K562 (cell line): ENCODE data around the gene XRN1. TPM values are rescaled to one million over a fixed set of nuclear protein-coding genes. Genes with fewer than 3 reads are reported as not detected.

Experiments used
- ATAC-seq: fragments of 200-7000 bp; cut with Tn5 transposase; 3 replicates; pipeline ENCODE4 v1.9.1; 2020; ENCODE audit warnings: moderate library complexity
- BruUV-seq: library from RNA; stranded (reverse); fragments of 400-500 nt; replicated peaks from 2 replicates; lab custom pipeline; 2021; lab: Mats Ljungman, UMichigan
- CTCF ChIA-PET: fragments of 300-600 bp; formaldehyde crosslinking; extraction: SDS; loops from one replicate; lab custom pipeline; 2021; ENCODE audit warnings: low intra/inter-chr PET ratio; lab: Yijun Ruan, JAX
- POLR2A ChIA-PET: fragments of 300-600, 350-650 bp; sonication (Branson Sonifier 250); formaldehyde crosslinking; extraction: SDS; loops from one replicate; lab custom pipeline; 2021; ENCODE audit warnings: antibody characterized with exemption, inconsistent platforms; lab: Yijun Ruan, JAX
- DNase-seq, 4 experiments: peaks; one replicate each; pipeline versions ENCODE4 v3.0.0 to v3.0.0-alpha.2; 2011 to 2018; ENCODE audit warnings: low spot score in 3 of 4, mixed read lengths in 3 of 4; ENCODE audit errors: extremely low read depth in 1 of 4
- FAIRE-seq: peaks from 2 replicates; lab custom pipeline; 2011; peaks lifted over from hg19 to GRCh38; lab: Jason Lieb, UNC
- H2AFZ ChIP-seq: 2 replicates; pipeline ENCODE4 v1.6.0; 2011; ENCODE audit warnings: low read depth, low read length, control low read depth, inconsistent platforms
- H3K27ac ChIP-seq: fragments of 200-600 bp; 3 replicates; pipeline ENCODE4 v1.8.0; 2011; ENCODE audit warnings: low read depth, mild to moderate bottlenecking, control low read depth, inconsistent platforms, low read length, moderate library complexity, mixed read lengths; ENCODE audit errors: extremely low read depth
- H3K27me3 ChIP-seq, 2 experiments: fragments of 300-600 bp in 1 of 2; 2 replicates in 1 of 2; 3 replicates in 1 of 2; pipeline versions ENCODE4 v1.6.0 to v1.8.0; 2011; ENCODE audit warnings: inconsistent platforms in 2 of 2, low read length in 2 of 2, mild to moderate bottlenecking in 1 of 2, mixed read lengths in 1 of 2, moderate library complexity in 1 of 2; ENCODE audit not compliant: control insufficient read depth in 2 of 2, insufficient read depth in 2 of 2
- H3K36me3 ChIP-seq: fragments of 300-600 bp; 3 replicates; pipeline ENCODE4 v1.8.0; 2011; ENCODE audit warnings: mild to moderate bottlenecking, low read length, inconsistent platforms; ENCODE audit not compliant: control insufficient read depth, insufficient read depth
- H3K4me1 ChIP-seq, 2 experiments: fragments of 200-600 bp in 1 of 2; replicated peaks in 1 of 2; 2 replicates in 1 of 2; 3 replicates in 1 of 2; pipeline versions ENCODE4 v1.5.1 to v1.8.0; 2011; ENCODE audit warnings: inconsistent platforms in 2 of 2, low read length in 2 of 2, mild to moderate bottlenecking in 1 of 2, mixed read lengths in 1 of 2, moderate library complexity in 1 of 2; ENCODE audit not compliant: control insufficient read depth in 2 of 2, insufficient read depth in 2 of 2
- H3K4me2 ChIP-seq: 2 replicates; pipeline ENCODE4 v1.6.1; 2011; ENCODE audit warnings: low read length, control low read depth, inconsistent platforms, mixed read lengths; ENCODE audit not compliant: insufficient read depth
- H3K4me3 ChIP-seq: fragments of 200-600 bp; sonication (generic), shearing (Covaris generic); 2 replicates; pipeline ENCODE4 v1.5.1; 2016; ENCODE audit warnings: control low read depth, inconsistent platforms
- H3K79me2 ChIP-seq: fragments of 200-600 bp; 3 replicates; pipeline ENCODE4 v1.8.0; 2011; ENCODE audit warnings: low read length, inconsistent platforms; ENCODE audit not compliant: control insufficient read depth, insufficient read depth
- H3K9ac ChIP-seq, 2 experiments: 2 replicates each; pipeline versions ENCODE4 v1.6.0 to v1.6.1; 2011; ENCODE audit warnings: low read depth in 2 of 2, low read length in 2 of 2, control low read depth in 1 of 2, inconsistent platforms in 1 of 2, mild to moderate bottlenecking in 1 of 2, mixed read lengths in 1 of 2; ENCODE audit not compliant: insufficient read depth in 1 of 2
- H3K9me1 ChIP-seq: one replicate; pipeline ENCODE4 v1.6.0; 2011; ENCODE audit warnings: inconsistent platforms, mild to moderate bottlenecking, low read length, moderate library complexity; ENCODE audit not compliant: control insufficient read depth, insufficient read depth
- H3K9me3 ChIP-seq: replicated peaks from 2 replicates; pipeline ENCODE4 v1.5.1; 2011; ENCODE audit warnings: low read depth, low read length, inconsistent platforms; ENCODE audit not compliant: control insufficient read depth, insufficient read depth
- H4K20me1 ChIP-seq: replicated peaks from 2 replicates; pipeline ENCODE4 v1.6.1; 2011; ENCODE audit warnings: low read length, inconsistent platforms, mixed read lengths; ENCODE audit not compliant: control insufficient read depth, insufficient read depth
- ARID2 ChIP-seq: fragments of 450-650 bp; IDR thresholded peaks from 2 replicates; pipeline ENCODE4 v1.6.1; 2017; ENCODE audit warnings: antibody characterized with exemption, mild to moderate bottlenecking
- CBFA2T2 ChIP-seq: fragments of 450-650 bp; conservative IDR thresholded peaks from 2 replicates; pipeline ENCODE4 v1.6.1; 2017; ENCODE audit warnings: mild to moderate bottlenecking
- CBX1 ChIP-seq: sonication (generic); IDR thresholded peaks from 2 replicates; pipeline ENCODE4 v1.6.1; 2016; ENCODE audit warnings: antibody characterized with exemption, low read depth, mild to moderate bottlenecking
- CCNT2 ChIP-seq: IDR thresholded peaks from 2 replicates; pipeline ENCODE4 v1.6.1; 2011; ENCODE audit warnings: borderline replicate concordance, low read depth, mild to moderate bottlenecking, moderate library complexity, mixed read lengths, low read length; ENCODE audit not compliant: insufficient read length; ENCODE audit errors: extremely low read depth
- CHAMP1 ChIP-seq: fragments of 450-650 bp; IDR thresholded peaks from 2 replicates; pipeline ENCODE4 v1.6.1; 2016; ENCODE audit warnings: mild to moderate bottlenecking
- DIDO1 ChIP-seq: fragments of 450-650 bp; IDR thresholded peaks from 2 replicates; pipeline ENCODE4 v1.6.1; 2016; ENCODE audit warnings: low read depth, missing biosample characterization, missing genetic modification characterization
- ERF ChIP-seq: fragments of 450-650 bp; formaldehyde crosslinking; IDR thresholded peaks from 2 replicates; pipeline ENCODE4 v1.4.0; 2020; ENCODE audit warnings: mild to moderate bottlenecking, mixed read lengths
- EZH2 ChIP-seq: IDR thresholded peaks from 2 replicates; pipeline ENCODE4 v1.6.1; 2012; ENCODE audit warnings: low read depth, mild to moderate bottlenecking, inconsistent platforms, low read length, borderline replicate concordance
- HMBOX1 ChIP-seq: sonication (generic); IDR thresholded peaks from 2 replicates; pipeline ENCODE4 v1.6.1; 2016
- KAT7 ChIP-seq: sonication (generic); formaldehyde crosslinking; IDR thresholded peaks from 2 replicates; pipeline ENCODE4 v1.8.0; 2022; ENCODE audit warnings: missing genetic modification reagents, mild to moderate bottlenecking, borderline replicate concordance
- NFYB ChIP-seq: IDR thresholded peaks from 2 replicates; pipeline ENCODE4 v1.6.1; 2011; ENCODE audit warnings: mild to moderate bottlenecking, moderate library complexity; ENCODE audit not compliant: insufficient read length; ENCODE audit errors: extremely low read depth
- POLR3G ChIP-seq: IDR thresholded peaks from 2 replicates; pipeline ENCODE4 v1.6.1; 2011; ENCODE audit not compliant: insufficient read length, insufficient replicate concordance; ENCODE audit errors: extremely low read depth
- SNIP1 ChIP-seq: fragments of 450-650 bp; IDR thresholded peaks from 2 replicates; pipeline ENCODE4 v1.7.1; 2017; ENCODE audit warnings: low read depth, mild to moderate bottlenecking
- ZNF143 ChIP-seq: sonication (generic); formaldehyde crosslinking; IDR thresholded peaks from 2 replicates; pipeline ENCODE4 v1.9.0; 2022; ENCODE audit warnings: mild to moderate bottlenecking, missing genetic modification reagents
- ZNF668 ChIP-seq: fragments of 250-450 bp; sonication (Bioruptor Pico); IDR thresholded peaks from 2 replicates; pipeline ENCODE4 v1.8.0; 2022; ENCODE audit warnings: mild to moderate bottlenecking, inconsistent platforms
- ZSCAN32 ChIP-seq: fragments of 450-650 bp; formaldehyde crosslinking; IDR thresholded peaks from 2 replicates; pipeline ENCODE4 v1.4.0; 2020; ENCODE audit warnings: mild to moderate bottlenecking, moderate library complexity
- WGBS: fragments of 100-300 bp; shearing (Covaris generic); methylation state at CpG from one replicate; pipeline ENCODE4 v1.1.6; 2016; ENCODE audit warnings: low coverage, mixed read lengths; ENCODE audit not compliant: insufficient coverage; ENCODE audit errors: missing lambda C conversion rate; 5-methylcytosine and 5-hydroxymethylcytosine counted together
- in situ Hi-C: fragments of 300-500 bp; cut with MboI; formaldehyde crosslinking; loops from 4 replicates; pipeline ENCODE4 v1.15.0; 2018; ENCODE audit warnings: inconsistent platforms, mixed read lengths
- intact Hi-C: fragments of 100-400 bp; cut with micrococcal nuclease; formaldehyde crosslinking; loops from 2 replicates; pipeline ENCODE4 v1.14.2; 2022
- polyA plus RNA-seq, 8 experiments: library from polyadenylated mRNA; depleted of rRNA in 4 of 8; stranded (reverse) in 5 of 8; unstranded in 3 of 8; fragments of >200 nt; fragmentation: Nextera tagmentation in 2 of 8; fragmentation: Illumina TruSeq in 1 of 8; extraction: Ambion mirVana in 2 of 8; extraction: Trizol in 1 of 8; gene quantifications; 2 replicates each; pipeline versions ENCODE4 v1.2.1 to v1.2.3, GENCODE V29; 2011 to 2014; ENCODE audit warnings: inconsistent platforms in 1 of 8, missing spikeins in 1 of 8
- total RNA-seq, 7 experiments: library from RNA; depleted of rRNA in 6 of 7; stranded (reverse); fragments of >200 nt in 6 of 7; fragmentation: Illumina TruSeq in 2 of 7; extraction: Trizol in 2 of 7; gene quantifications; 2 replicates each; pipeline versions ENCODE4 v1.2.1 to v1.2.3, GENCODE V29; 2011 to 2021; ENCODE audit warnings: low replicate concordance in 1 of 7
- TF ChIP-seq, protein P1 (sequence below): fragments of 250-450 bp; sonication (Bioruptor Pico); IDR thresholded peaks from 2 replicates; pipeline ENCODE4 v1.8.0; 2022; ENCODE audit warnings: moderate library complexity, mild to moderate bottlenecking, inconsistent platforms
- TF ChIP-seq, protein P2 (sequence below): fragments of 450-650 bp; IDR thresholded peaks from 2 replicates; pipeline ENCODE4 v1.6.1; 2017; ENCODE audit warnings: antibody characterized with exemption

XRN1 gene
- total and polyA plus RNA-seq, 9 of the 15 experiments (the other 6 are each of a cell fraction or from before 2014, with no cell fraction given): 3.1 to 28.4 (median 17.2) TPM

DNA sequence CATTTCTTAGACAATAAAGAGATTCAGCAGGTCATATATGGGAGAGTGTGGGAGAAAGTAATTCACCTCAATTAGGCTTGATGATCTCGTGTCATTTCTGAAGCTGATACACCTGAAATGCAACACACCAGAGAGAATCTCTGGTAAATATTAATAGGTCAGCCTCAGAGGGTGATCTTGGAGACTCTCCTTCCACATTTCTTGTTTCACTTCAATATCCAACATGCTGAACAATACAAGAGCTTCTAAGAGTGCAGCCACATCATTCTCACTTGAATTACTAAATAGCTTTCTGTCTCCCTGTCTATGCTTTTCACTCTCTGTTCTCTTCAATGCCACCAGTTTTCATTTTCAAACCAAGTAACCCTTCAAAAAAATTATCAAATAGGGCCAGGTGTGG lies 151.3 kb downstream of the XRN1 start:
- no peak overlapping the region for H2AFZ ChIP-seq
- FAIRE-seq: no peak
- no peak overlapping the region for H3K9ac ChIP-seq
- no peak overlapping the region for H3K27ac ChIP-seq
- H3K9me1 ChIP-seq: no peaks in the 10 kb centered on the region
- no peaks in the 10 kb centered on the region for H3K79me2 ChIP-seq
- H3K4me2 ChIP-seq: no peak overlapping the region
- DNase-seq: no peak
- WGBS: 25% methylated on average over 1 of the region's 1 CpG
- ATAC-seq: no peak
- POLR2A ChIA-PET: interaction anchor here (0.8 kb wide), 2 partner anchors 70 to 814 kb away, joined by 3 to 4 read pairs; no protein-coding TSS in a partner anchor
- no peaks in the 10 kb centered on the region for H4K20me1 ChIP-seq
- no peaks in the 10 kb centered on the region for H3K27me3 ChIP-seq
- H3K4me1 ChIP-seq: no peaks in the 10 kb centered on the region
- no peak overlapping the region for H3K4me3 ChIP-seq
- CTCF ChIA-PET: no interaction called here
- no peaks in the 10 kb centered on the region for H3K9me3 ChIP-seq
- no peaks in the 10 kb centered on the region for H3K36me3 ChIP-seq
- in situ Hi-C loops (no loop called here), intact Hi-C loops (no loop called here)
- no TSS peak for BruUV-seq
- TF ChIP-seq SNIP1: no peak
- no peak for TF ChIP-seq CHAMP1
- no peak for TF ChIP-seq CCNT2
- no peak for TF ChIP-seq CBFA2T2
- no peak for TF ChIP-seq KAT7 (CRISPR knock-in tag)
- no peak for TF ChIP-seq ERF (CRISPR knock-in tag)
- TF ChIP-seq ZNF668 (CRISPR knock-in tag): no peak
- TF ChIP-seq ZNF143 (CRISPR knock-in tag): no peak
- TF ChIP-seq ZSCAN32: no peak
- no peak for TF ChIP-seq DIDO1 (tag)
- no peak for TF ChIP-seq POLR3G
- TF ChIP-seq NFYB: no peak
- no peak for TF ChIP-seq CBX1
- TF ChIP-seq HMBOX1: no peak
- TF ChIP-seq, protein P1, sequence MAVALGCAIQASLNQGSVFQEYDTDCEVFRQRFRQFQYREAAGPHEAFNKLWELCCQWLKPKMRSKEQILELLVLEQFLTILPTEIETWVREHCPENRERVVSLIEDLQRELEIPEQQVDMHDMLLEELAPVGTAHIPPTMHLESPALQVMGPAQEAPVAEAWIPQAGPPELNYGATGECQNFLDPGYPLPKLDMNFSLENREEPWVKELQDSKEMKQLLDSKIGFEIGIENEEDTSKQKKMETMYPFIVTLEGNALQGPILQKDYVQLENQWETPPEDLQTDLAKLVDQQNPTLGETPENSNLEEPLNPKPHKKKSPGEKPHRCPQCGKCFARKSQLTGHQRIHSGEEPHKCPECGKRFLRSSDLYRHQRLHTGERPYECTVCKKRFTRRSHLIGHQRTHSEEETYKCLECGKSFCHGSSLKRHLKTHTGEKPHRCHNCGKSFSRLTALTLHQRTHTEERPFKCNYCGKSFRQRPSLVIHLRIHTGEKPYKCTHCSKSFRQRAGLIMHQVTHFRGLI (CRISPR knock-in tag): no peak
- TF ChIP-seq, protein P2, sequence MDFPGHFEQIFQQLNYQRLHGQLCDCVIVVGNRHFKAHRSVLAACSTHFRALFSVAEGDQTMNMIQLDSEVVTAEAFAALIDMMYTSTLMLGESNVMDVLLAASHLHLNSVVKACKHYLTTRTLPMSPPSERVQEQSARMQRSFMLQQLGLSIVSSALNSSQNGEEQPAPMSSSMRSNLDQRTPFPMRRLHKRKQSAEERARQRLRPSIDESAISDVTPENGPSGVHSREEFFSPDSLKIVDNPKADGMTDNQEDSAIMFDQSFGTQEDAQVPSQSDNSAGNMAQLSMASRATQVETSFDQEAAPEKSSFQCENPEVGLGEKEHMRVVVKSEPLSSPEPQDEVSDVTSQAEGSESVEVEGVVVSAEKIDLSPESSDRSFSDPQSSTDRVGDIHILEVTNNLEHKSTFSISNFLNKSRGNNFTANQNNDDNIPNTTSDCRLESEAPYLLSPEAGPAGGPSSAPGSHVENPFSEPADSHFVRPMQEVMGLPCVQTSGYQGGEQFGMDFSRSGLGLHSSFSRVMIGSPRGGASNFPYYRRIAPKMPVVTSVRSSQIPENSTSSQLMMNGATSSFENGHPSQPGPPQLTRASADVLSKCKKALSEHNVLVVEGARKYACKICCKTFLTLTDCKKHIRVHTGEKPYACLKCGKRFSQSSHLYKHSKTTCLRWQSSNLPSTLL: no peak
- TF ChIP-seq ARID2: no peak
- TF ChIP-seq EZH2: no peak
